HepG2 (cell line): Measurements from ENCODE around the gene ENDOG. TPM values are rescaled to one million over a fixed set of nuclear protein-coding genes. Genes with fewer than 3 reads are reported as not detected.

Source experiments
- EED ChIP-seq: sonication (generic); formaldehyde crosslinking; IDR thresholded peaks from 2 replicates; pipeline ENCODE4 v1.5.0; 2020; ENCODE audit warnings: mild to moderate bottlenecking, missing genetic modification reagents
- ETV5 ChIP-seq: IDR thresholded peaks from 2 replicates; pipeline ENCODE4 v1.6.1; 2018; ENCODE audit warnings: missing biosample characterization, missing genetic modification reagents, inconsistent platforms, borderline replicate concordance
- MZF1 ChIP-seq: sonication (generic); formaldehyde crosslinking; IDR thresholded peaks from 2 replicates; pipeline ENCODE4 v1.8.1; 2023; ENCODE audit warnings: mild to moderate bottlenecking, missing genetic modification reagents, borderline replicate concordance
- PHF20 ChIP-seq: sonication (generic); formaldehyde crosslinking; IDR thresholded peaks from 2 replicates; pipeline ENCODE4 v1.5.0; 2020; ENCODE audit warnings: mild to moderate bottlenecking, missing genetic modification reagents
- PHF8 ChIP-seq: sonication (generic); formaldehyde crosslinking; IDR thresholded peaks from 2 replicates; pipeline ENCODE4 v1.5.0; 2020; ENCODE audit warnings: missing genetic modification reagents
- RAD21 ChIP-seq: fragments of 450-650 bp; formaldehyde crosslinking; IDR thresholded peaks from 2 replicates; pipeline ENCODE4 v1.5.0; 2020; ENCODE audit warnings: mild to moderate bottlenecking
- RXRA ChIP-seq: sonication (generic); formaldehyde crosslinking; IDR thresholded peaks from 2 replicates; pipeline ENCODE4 v1.5.1; 2020; ENCODE audit warnings: missing genetic modification reagents
- SALL1 ChIP-seq: sonication (generic); formaldehyde crosslinking; IDR thresholded peaks from 2 replicates; pipeline ENCODE4 v1.8.0; 2022; ENCODE audit warnings: mild to moderate bottlenecking, missing genetic modification reagents
- SIN3A ChIP-seq: IDR thresholded peaks from 2 replicates; pipeline ENCODE4 v1.6.1; 2011; ENCODE audit warnings: low read depth, mild to moderate bottlenecking, control low read depth, low read length, borderline replicate concordance
- STAT6 ChIP-seq: sonication (generic); formaldehyde crosslinking; IDR thresholded peaks from 2 replicates; pipeline ENCODE4 v1.4.0; 2020; ENCODE audit warnings: missing genetic modification reagents, mild to moderate bottlenecking, borderline replicate concordance
- WIZ ChIP-seq: sonication (generic); formaldehyde crosslinking; IDR thresholded peaks from 2 replicates; pipeline ENCODE4 v1.5.1; 2020; ENCODE audit warnings: mild to moderate bottlenecking, missing genetic modification reagents
- ZBTB20 ChIP-seq: sonication (generic); formaldehyde crosslinking; IDR thresholded peaks from 2 replicates; pipeline ENCODE4 v1.8.1; 2023; ENCODE audit warnings: missing genetic modification reagents, low read depth, mild to moderate bottlenecking, borderline replicate concordance
- ZBTB7A ChIP-seq: sonication (generic); formaldehyde crosslinking; IDR thresholded peaks from 2 replicates; pipeline ENCODE4 v1.8.0; 2022; ENCODE audit warnings: mild to moderate bottlenecking, missing genetic modification reagents
- ZNF335 ChIP-seq: sonication (generic); formaldehyde crosslinking; IDR thresholded peaks from 2 replicates; pipeline ENCODE4 v1.4.0; 2020; ENCODE audit warnings: missing genetic modification reagents
- ZNF367 ChIP-seq: sonication (generic); formaldehyde crosslinking; IDR thresholded peaks from 2 replicates; pipeline ENCODE4 v1.4.0; 2020; ENCODE audit warnings: missing genetic modification reagents, borderline replicate concordance
- ZNF414 ChIP-seq: sonication (generic); formaldehyde crosslinking; IDR thresholded peaks from 2 replicates; pipeline ENCODE4 v1.5.0; 2020; ENCODE audit warnings: missing genetic modification reagents
- ZNF569 ChIP-seq: sonication (generic); formaldehyde crosslinking; IDR thresholded peaks from 2 replicates; pipeline ENCODE4 v1.5.0; 2020; ENCODE audit warnings: mild to moderate bottlenecking, missing genetic modification reagents, moderate library complexity, borderline replicate concordance
- ZNF607 ChIP-seq: sonication (generic); formaldehyde crosslinking; IDR thresholded peaks from 2 replicates; pipeline ENCODE4 v1.5.1; 2020; ENCODE audit warnings: missing genetic modification reagents, mild to moderate bottlenecking, borderline replicate concordance
- ZNF615 ChIP-seq: sonication (generic); formaldehyde crosslinking; IDR thresholded peaks from 2 replicates; pipeline ENCODE4 v1.5.0; 2020; ENCODE audit warnings: mild to moderate bottlenecking, missing genetic modification reagents, borderline replicate concordance
- ZNF678 ChIP-seq: sonication (generic); formaldehyde crosslinking; IDR thresholded peaks from 2 replicates; pipeline ENCODE4 v1.4.0; 2020; ENCODE audit warnings: mild to moderate bottlenecking, missing genetic modification reagents
- ZNF75D ChIP-seq: sonication (generic); formaldehyde crosslinking; IDR thresholded peaks from 2 replicates; pipeline ENCODE4 v1.8.1; 2023; ENCODE audit warnings: missing genetic modification reagents, mild to moderate bottlenecking, borderline replicate concordance
- polyA plus RNA-seq, 8 experiments: library from polyadenylated mRNA; depleted of rRNA in 3 of 8; stranded (reverse) in 7 of 8; unstranded in 1 of 8; fragments of >200 nt; fragmentation: Illumina TruSeq in 4 of 8; extraction: Trizol in 4 of 8; gene quantifications; 2 replicates each; pipeline versions ENCODE4 v1.2.1 to v1.2.3, GENCODE V29; 2011 to 2016; ENCODE audit warnings: low read depth in 4 of 8, missing spikeins in 1 of 8, mixed read lengths in 1 of 8; ENCODE audit not compliant: insufficient read depth in 1 of 8
- total RNA-seq, 5 experiments: library from RNA; depleted of rRNA; stranded (reverse); fragments of >200 nt; fragmentation: Illumina TruSeq; extraction: Trizol; gene quantifications; 2 replicates each; pipeline ENCODE4 v1.2.3, GENCODE V29; 2016; ENCODE audit warnings: low read depth in 1 of 5
- TF ChIP-seq, protein P1 (sequence below): sonication (generic); formaldehyde crosslinking; IDR thresholded peaks from 2 replicates; pipeline ENCODE4 v1.8.0; 2022; ENCODE audit warnings: mild to moderate bottlenecking, missing genetic modification reagents, borderline replicate concordance
- TF ChIP-seq, protein P2 (sequence below): sonication (generic); formaldehyde crosslinking; IDR thresholded peaks from 2 replicates; pipeline ENCODE4 v1.4.0; 2020; ENCODE audit warnings: missing genetic modification reagents

Gene ENDOG
- total and polyA plus RNA-seq, 2 of the 13 experiments (the other 11 are each of a cell fraction or from before 2014, with no cell fraction given) = 26.3 to 28.8 TPM

GRCh38 chr9:128818099-128818838, at the start of gene ENDOG (continued):
- TF ChIP-seq SALL1 (CRISPR knock-in tag) (peak; percentile 56; the same call in 1 of the 2 replicates), ZNF569 (CRISPR knock-in tag) (no peak), MZF1 (peak; percentile 37; the same call in 1 of the 2 replicates), ZNF75D (CRISPR knock-in tag) (no peak), ETV5 (CRISPR knock-in tag) (peak; percentile 30; the same call in 1 of the 2 replicates), ZBTB20 (CRISPR knock-in tag) (0 out of 2 replicates have a peak, but pooled peaks have one; percentile 14), ZBTB7A (CRISPR knock-in tag) (no peak), ZNF615 (CRISPR knock-in tag) (peak; percentile 34; the same call in 1 of the 2 replicates), ZNF367 (CRISPR knock-in tag) (no peak), WIZ (CRISPR knock-in tag) (no peak), EED (CRISPR knock-in tag) (no peak), RAD21 (CRISPR knock-in tag) (peak; percentile 63), ZNF335 (CRISPR knock-in tag) (0 out of 2 replicates have a peak, but pooled peaks have one; percentile 31), ZNF678 (no peak; the same call in 1 of the 2 replicates), RXRA (CRISPR knock-in tag) (peak; percentile 36; the same call in 1 of the 2 replicates), PHF20 (CRISPR knock-in tag) (no peak; the same call in 1 of the 2 replicates), SIN3A (peak; percentile 58; the same call in 1 of the 2 replicates), ZNF414 (CRISPR knock-in tag) (peak; percentile 78; the same call in 1 of the 2 replicates), STAT6 (no peak), PHF8 (CRISPR knock-in tag) (peak; percentile 85), ZNF607 (CRISPR knock-in tag) (peak; percentile 8; the same call in 1 of the 2 replicates)
- TF ChIP-seq, protein P1, sequence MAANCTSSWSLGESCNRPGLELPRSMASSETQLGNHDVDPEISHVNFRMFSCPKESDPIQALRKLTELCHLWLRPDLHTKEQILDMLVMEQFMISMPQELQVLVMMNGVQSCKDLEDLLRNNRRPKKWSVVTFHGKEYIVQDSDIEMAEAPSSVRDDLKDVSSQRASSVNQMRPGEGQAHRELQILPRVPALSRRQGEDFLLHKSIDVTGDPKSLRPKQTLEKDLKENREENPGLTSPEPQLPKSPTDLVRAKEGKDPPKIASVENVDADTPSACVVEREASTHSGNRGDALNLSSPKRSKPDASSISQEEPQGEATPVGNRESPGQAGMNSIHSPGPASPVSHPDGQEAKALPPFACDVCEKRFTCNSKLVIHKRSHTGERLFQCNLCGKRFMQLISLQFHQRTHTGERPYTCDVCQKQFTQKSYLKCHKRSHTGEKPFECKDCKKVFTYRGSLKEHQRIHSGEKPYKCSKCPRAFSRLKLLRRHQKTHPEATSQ (CRISPR knock-in tag) = peak; percentile 24; the same call in 1 of the 2 replicates
- TF ChIP-seq, protein P2, sequence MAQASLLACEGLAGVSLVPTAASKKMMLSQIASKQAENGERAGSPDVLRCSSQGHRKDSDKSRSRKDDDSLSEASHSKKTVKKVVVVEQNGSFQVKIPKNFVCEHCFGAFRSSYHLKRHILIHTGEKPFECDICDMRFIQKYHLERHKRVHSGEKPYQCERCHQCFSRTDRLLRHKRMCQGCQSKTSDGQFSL (CRISPR knock-in tag) = no peak
